Measurements from ENCODE around the gene GPS1.

DNA sequence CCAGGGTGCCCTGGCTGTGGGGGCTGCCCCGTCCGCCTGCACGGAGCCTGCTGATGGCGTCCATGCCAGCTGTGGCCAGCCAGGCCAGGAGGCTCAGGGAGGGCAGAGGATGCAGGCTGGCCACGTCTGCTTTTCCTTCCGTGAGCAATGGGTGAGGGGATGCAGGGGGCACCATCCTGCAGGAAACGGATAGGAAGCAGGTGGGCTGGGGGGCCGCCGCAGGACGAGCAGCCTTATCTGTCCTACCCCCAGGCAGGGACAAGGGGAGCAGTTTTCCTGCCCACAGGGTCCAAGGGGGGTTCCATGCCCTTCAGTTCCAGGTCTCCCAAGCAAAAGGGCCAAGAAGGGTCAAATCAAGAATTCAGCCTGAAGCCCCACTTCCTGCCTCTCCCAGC is 7.2 kb downstream of the GPS1 start:
- TF ChIP-seq, protein P1, sequence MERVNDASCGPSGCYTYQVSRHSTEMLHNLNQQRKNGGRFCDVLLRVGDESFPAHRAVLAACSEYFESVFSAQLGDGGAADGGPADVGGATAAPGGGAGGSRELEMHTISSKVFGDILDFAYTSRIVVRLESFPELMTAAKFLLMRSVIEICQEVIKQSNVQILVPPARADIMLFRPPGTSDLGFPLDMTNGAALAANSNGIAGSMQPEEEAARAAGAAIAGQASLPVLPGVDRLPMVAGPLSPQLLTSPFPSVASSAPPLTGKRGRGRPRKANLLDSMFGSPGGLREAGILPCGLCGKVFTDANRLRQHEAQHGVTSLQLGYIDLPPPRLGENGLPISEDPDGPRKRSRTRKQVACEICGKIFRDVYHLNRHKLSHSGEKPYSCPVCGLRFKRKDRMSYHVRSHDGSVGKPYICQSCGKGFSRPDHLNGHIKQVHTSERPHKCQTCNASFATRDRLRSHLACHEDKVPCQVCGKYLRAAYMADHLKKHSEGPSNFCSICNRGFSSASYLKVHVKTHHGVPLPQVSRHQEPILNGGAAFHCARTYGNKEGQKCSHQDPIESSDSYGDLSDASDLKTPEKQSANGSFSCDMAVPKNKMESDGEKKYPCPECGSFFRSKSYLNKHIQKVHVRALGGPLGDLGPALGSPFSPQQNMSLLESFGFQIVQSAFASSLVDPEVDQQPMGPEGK (CRISPR knock-in tag; IDR thresholded peaks at IDR 0.05; ENCODE audit: borderline replicate concordance) = no peak
- no peak for TF ChIP-seq ISL1 (CRISPR knock-in tag; IDR thresholded peaks at IDR 0.05)
- TF ChIP-seq ZNF8 (CRISPR knock-in tag; IDR thresholded peaks at IDR 0.05) = no peak
- TF ChIP-seq, protein P2, sequence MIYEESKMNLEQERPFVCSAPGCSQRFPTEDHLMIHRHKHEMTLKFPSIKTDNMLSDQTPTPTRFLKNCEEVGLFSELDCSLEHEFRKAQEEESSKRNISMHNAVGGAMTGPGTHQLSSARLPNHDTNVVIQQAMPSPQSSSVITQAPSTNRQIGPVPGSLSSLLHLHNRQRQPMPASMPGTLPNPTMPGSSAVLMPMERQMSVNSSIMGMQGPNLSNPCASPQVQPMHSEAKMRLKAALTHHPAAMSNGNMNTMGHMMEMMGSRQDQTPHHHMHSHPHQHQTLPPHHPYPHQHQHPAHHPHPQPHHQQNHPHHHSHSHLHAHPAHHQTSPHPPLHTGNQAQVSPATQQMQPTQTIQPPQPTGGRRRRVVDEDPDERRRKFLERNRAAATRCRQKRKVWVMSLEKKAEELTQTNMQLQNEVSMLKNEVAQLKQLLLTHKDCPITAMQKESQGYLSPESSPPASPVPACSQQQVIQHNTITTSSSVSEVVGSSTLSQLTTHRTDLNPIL (CRISPR knock-in tag; IDR thresholded peaks at IDR 0.05; ENCODE audit: low read depth) = no peak
- TF ChIP-seq BACH2 (CRISPR knock-in tag; IDR thresholded peaks at IDR 0.05; ENCODE audit: borderline replicate concordance) = no peak
- TF ChIP-seq, protein P3, sequence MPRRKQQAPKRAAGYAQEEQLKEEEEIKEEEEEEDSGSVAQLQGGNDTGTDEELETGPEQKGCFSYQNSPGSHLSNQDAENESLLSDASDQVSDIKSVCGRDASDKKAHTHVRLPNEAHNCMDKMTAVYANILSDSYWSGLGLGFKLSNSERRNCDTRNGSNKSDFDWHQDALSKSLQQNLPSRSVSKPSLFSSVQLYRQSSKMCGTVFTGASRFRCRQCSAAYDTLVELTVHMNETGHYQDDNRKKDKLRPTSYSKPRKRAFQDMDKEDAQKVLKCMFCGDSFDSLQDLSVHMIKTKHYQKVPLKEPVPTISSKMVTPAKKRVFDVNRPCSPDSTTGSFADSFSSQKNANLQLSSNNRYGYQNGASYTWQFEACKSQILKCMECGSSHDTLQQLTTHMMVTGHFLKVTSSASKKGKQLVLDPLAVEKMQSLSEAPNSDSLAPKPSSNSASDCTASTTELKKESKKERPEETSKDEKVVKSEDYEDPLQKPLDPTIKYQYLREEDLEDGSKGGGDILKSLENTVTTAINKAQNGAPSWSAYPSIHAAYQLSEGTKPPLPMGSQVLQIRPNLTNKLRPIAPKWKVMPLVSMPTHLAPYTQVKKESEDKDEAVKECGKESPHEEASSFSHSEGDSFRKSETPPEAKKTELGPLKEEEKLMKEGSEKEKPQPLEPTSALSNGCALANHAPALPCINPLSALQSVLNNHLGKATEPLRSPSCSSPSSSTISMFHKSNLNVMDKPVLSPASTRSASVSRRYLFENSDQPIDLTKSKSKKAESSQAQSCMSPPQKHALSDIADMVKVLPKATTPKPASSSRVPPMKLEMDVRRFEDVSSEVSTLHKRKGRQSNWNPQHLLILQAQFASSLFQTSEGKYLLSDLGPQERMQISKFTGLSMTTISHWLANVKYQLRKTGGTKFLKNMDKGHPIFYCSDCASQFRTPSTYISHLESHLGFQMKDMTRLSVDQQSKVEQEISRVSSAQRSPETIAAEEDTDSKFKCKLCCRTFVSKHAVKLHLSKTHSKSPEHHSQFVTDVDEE (CRISPR knock-in tag; IDR thresholded peaks at IDR 0.05) = no peak
